DOHH2 (cell line): ENCODE results near the gene GP9.
"Not testable (repeated sequence)": the region's sequence is repeated elsewhere in the genome, so short reads cannot be mapped to it uniquely, and the experiment has no call there.

ENCODE experiments used
- H3F3A ChIP-seq: fragments of 200-600 bp; sonication (generic), shearing (Covaris generic); 2 replicates; pipeline ENCODE4 v1.6.0; 2016; ENCODE audit warnings: antibody characterized with exemption, mild to moderate bottlenecking; ENCODE audit not compliant: control insufficient read depth, insufficient read depth
- H3K27ac ChIP-seq: fragments of 200-600 bp; sonication (generic); 2 replicates; pipeline ENCODE4 v1.5.1; 2014; ENCODE audit warnings: low read depth, mild to moderate bottlenecking, low read length, moderate library complexity
- H3K27me3 ChIP-seq: fragments of 200-600 bp; sonication (generic); 2 replicates; pipeline ENCODE4 v1.6.1; 2014; ENCODE audit warnings: mild to moderate bottlenecking, low read length, mixed read lengths; ENCODE audit not compliant: control insufficient read depth
- H3K36me3 ChIP-seq: fragments of 200-600 bp; sonication (generic); 2 replicates; pipeline ENCODE4 v1.6.1; 2014; ENCODE audit warnings: mild to moderate bottlenecking, low read length, moderate library complexity, mixed read lengths; ENCODE audit not compliant: control insufficient read depth
- H3K4me1 ChIP-seq: fragments of 200-600 bp; sonication (generic); 2 replicates; pipeline ENCODE4 v1.6.1; 2014; ENCODE audit warnings: mild to moderate bottlenecking, low read length, mixed read lengths; ENCODE audit not compliant: control insufficient read depth
- H3K4me2 ChIP-seq: fragments of 200-600 bp; sonication (generic); 2 replicates; pipeline ENCODE4 v1.6.0; 2014; ENCODE audit warnings: mild to moderate bottlenecking, low read length, moderate library complexity
- H3K4me3 ChIP-seq: fragments of 200-600 bp; sonication (generic); 2 replicates; pipeline ENCODE4 v1.5.1; 2014; ENCODE audit warnings: mild to moderate bottlenecking, low read length, mixed read lengths
- H3K79me2 ChIP-seq: fragments of 200-600 bp; sonication (generic); 2 replicates; pipeline ENCODE4 v1.6.1; 2014; ENCODE audit warnings: mild to moderate bottlenecking, low read length, mixed read lengths; ENCODE audit not compliant: control insufficient read depth
- H3K9me2 ChIP-seq: fragments of 200-600 bp; sonication (generic); replicated peaks from 2 replicates; pipeline ENCODE4 v1.6.1; 2014; ENCODE audit warnings: mild to moderate bottlenecking, low read length, mixed read lengths; ENCODE audit not compliant: control insufficient read depth
- H3K9me3 ChIP-seq: fragments of 200-600 bp; sonication (generic); 2 replicates; pipeline ENCODE4 v1.6.1; 2014; ENCODE audit warnings: antibody characterized with exemption, low read length, mixed read lengths; ENCODE audit not compliant: control insufficient read depth, insufficient read depth
- H4K20me1 ChIP-seq: fragments of 200-600 bp; sonication (generic); 2 replicates; pipeline ENCODE4 v1.6.0; 2014; ENCODE audit warnings: low read depth, mild to moderate bottlenecking, antibody characterized with exemption, low read length, moderate library complexity; ENCODE audit not compliant: control insufficient read depth, insufficient read depth
- EZH2phosphoT487 ChIP-seq: fragments of 200-600 bp; sonication (generic); IDR thresholded peaks from 2 replicates; pipeline ENCODE4 v1.6.1; 2017; ENCODE audit warnings: borderline replicate concordance, mild to moderate bottlenecking, antibody characterized with exemption, low read length, moderate library complexity, mixed read lengths
- TF ChIP-seq, protein P1 (sequence below): fragments of 200-600 bp; sonication (generic); IDR thresholded peaks from one replicate; pipeline ENCODE4 v1.5.1; 2014; ENCODE audit warnings: antibody characterized with exemption, mild to moderate bottlenecking, low read depth, low read length; ENCODE audit not compliant: poor library complexity, severe bottlenecking

Gene GP9

DNA sequence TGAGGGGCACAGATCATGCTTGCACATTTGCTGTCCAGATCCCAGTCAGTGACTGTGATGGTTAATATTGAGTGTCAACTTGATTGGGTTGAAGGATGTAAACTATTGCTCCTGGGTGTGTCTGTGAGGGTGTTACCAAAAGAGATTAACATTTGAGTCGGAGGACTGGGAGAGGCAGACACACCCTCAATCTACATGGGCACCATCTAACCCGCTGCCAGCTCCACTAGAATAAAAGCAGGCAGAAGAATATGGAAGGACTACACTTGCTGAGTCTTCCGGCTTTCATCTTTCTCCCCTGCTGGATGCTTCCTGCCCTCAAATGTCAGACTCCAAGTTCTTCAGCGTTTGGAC lies 5.1 kb downstream of the GP9 start:
- no peak overlapping the region for H3K27ac ChIP-seq
- H3K9me3 ChIP-seq: peaks cover 4% of the 10 kb centered on the region; the same call in 1 of the 2 replicates
- H3K4me3 ChIP-seq: no peak overlapping the region
- H3K36me3 ChIP-seq: no peaks in the 10 kb centered on the region
- peaks cover 3% of the 10 kb centered on the region; the same call in 1 of the 2 replicates for H3K27me3 ChIP-seq
- TF ChIP-seq EZH2phosphoT487: no peak
- TF ChIP-seq, protein P1, sequence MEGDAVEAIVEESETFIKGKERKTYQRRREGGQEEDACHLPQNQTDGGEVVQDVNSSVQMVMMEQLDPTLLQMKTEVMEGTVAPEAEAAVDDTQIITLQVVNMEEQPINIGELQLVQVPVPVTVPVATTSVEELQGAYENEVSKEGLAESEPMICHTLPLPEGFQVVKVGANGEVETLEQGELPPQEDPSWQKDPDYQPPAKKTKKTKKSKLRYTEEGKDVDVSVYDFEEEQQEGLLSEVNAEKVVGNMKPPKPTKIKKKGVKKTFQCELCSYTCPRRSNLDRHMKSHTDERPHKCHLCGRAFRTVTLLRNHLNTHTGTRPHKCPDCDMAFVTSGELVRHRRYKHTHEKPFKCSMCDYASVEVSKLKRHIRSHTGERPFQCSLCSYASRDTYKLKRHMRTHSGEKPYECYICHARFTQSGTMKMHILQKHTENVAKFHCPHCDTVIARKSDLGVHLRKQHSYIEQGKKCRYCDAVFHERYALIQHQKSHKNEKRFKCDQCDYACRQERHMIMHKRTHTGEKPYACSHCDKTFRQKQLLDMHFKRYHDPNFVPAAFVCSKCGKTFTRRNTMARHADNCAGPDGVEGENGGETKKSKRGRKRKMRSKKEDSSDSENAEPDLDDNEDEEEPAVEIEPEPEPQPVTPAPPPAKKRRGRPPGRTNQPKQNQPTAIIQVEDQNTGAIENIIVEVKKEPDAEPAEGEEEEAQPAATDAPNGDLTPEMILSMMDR: no peak
- H3K4me2 ChIP-seq: no peak overlapping the region
- no peaks in the 10 kb centered on the region for H3K9me2 ChIP-seq
- H4K20me1 ChIP-seq: no peaks in the 10 kb centered on the region
- no peaks in the 10 kb centered on the region for H3K79me2 ChIP-seq
- H3F3A ChIP-seq: no peaks in the 10 kb centered on the region
- H3K4me1 ChIP-seq: peaks cover 2% of the 10 kb centered on the region

DNA sequence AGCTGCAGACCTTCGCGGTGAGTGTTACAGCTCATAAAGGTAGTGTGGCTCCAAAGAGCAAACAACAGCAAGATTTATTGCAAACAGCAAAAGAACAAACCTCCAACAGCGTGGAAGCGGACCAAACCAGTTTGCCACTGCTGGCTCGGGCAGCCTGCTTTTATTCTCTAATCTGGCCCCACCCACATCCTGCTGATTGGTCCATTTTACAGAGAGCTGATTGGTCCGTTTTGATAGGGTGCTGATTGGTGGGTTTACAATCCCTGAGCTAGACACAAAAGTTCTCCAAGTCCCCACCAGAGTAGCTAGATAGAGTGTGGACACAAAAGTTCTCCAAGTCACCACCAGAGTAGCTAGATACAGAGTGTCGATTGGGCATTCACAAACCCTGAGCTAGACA lies 7.1 kb downstream of the GP9 start:
- H3K27ac ChIP-seq, H3K4me2 ChIP-seq, H3K4me3 ChIP-seq: not testable (repeated sequence)

GRCh38 chr3:129068291-129068886 lies 7.8 kb downstream of the GP9 start:
- TF ChIP-seq, protein P1: no peak
- no peak for TF ChIP-seq EZH2phosphoT487
- H3K4me2 ChIP-seq: no peak overlapping the region
- no peaks in the 10 kb centered on the region for H3K9me2 ChIP-seq
- peaks cover 4% of the 10 kb centered on the region; the same call in 1 of the 2 replicates for H3K9me3 ChIP-seq
- H3K27ac ChIP-seq: no peak overlapping the region
- peaks cover 3% of the 10 kb centered on the region; the same call in 1 of the 2 replicates for H3K27me3 ChIP-seq
- H3K36me3 ChIP-seq: no peaks in the 10 kb centered on the region
- H3K4me3 ChIP-seq: no peak overlapping the region
- H3F3A ChIP-seq: no peaks in the 10 kb centered on the region
- no peaks in the 10 kb centered on the region for H3K79me2 ChIP-seq
- no peaks in the 10 kb centered on the region for H3K4me1 ChIP-seq
- no peaks in the 10 kb centered on the region for H4K20me1 ChIP-seq

More for the DNA sequence above, 7.1 kb downstream of the GP9 start:
- H3K4me1 ChIP-seq, H3K9me2 ChIP-seq, H3K27me3 ChIP-seq, H4K20me1 ChIP-seq, H3K79me2 ChIP-seq, H3K9me3 ChIP-seq, H3F3A ChIP-seq, H3K36me3 ChIP-seq: not testable (repeated sequence)

DNA sequence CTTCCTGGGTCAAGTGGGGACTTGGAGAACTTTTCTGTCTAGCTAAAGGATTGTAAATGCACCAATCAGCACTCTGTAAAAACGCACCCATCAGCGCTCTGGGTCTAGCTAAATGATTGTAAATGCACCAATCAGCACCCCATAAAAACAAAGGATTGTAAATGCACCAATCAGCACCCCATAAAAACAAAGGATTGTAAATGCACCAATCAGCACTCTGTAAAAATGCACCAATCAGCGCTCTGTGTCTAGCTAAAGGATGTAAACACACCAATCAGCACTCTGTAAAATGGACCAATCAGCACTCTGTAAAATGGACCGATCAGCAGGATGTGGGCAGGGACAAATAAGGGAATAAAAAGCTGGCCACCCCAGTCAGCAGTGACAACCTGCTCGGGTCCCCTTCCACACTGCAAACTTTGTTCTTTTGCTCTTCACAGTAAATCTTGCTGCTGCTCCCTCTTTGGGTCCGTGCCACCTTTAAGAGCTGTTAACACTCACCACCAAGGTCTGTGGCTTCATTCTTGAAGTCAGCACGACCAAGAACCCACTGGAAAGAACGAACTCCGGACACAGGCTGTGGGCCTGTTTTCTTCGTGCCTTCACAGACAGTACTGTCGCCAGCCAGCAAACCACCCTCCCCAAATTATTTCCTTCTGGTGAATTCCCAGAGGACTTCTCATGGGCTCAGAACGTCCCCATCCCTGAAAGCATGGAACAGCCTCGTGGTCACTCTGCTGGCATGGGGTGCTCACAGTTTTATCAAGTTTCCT lies 8.9 kb downstream of the GP9 start:
- not testable (repeated sequence) for H3K27me3 ChIP-seq, H3K4me3 ChIP-seq

More for the DNA sequence above, 8.9 kb downstream of the GP9 start:
- H3K36me3 ChIP-seq, H3K9me2 ChIP-seq, H3K4me2 ChIP-seq, H3K9me3 ChIP-seq, H3K4me1 ChIP-seq, H4K20me1 ChIP-seq, H3K27ac ChIP-seq, H3K79me2 ChIP-seq, H3F3A ChIP-seq: not testable (repeated sequence)
